Heart left ventricle (tissue), 16 donors: ENCODE results near the gene IGFBP2. TPM values are rescaled to one million over a fixed set of nuclear protein-coding genes. Genes with fewer than 3 reads are reported as not detected.

ENCODE experiments used
- ATAC-seq, 4 donors: fragments of 200-7000 bp; cut with Tn5 transposase; one replicate each; pipeline ENCODE4 v1.9.1; 2020 to 2022; ENCODE audit warnings: moderate library complexity in 4 of 4, mild to moderate bottlenecking in 3 of 4, moderate number of reproducible peaks in 1 of 4
- DNase-seq, 5 donors: peaks; one replicate each; pipeline ENCODE4 v3.0.0-alpha.2; 2020
- H3K27ac ChIP-seq, 12 donors: fragments of 200-600 bp; sonication (generic) in 4 of 12; one replicate each; pipeline versions ENCODE4 v1.5.0 to v1.8.0; 2016 to 2022; ENCODE audit warnings: mild to moderate bottlenecking in 2 of 12
- H3K27me3 ChIP-seq, 9 donors: fragments of 200-600 bp; sonication (generic) in 2 of 9; one replicate each; pipeline versions ENCODE4 v1.5.1 to v1.8.0; 2016 to 2022; ENCODE audit warnings: mild to moderate bottlenecking in 3 of 9
- H3K36me3 ChIP-seq, 9 donors: fragments of 200-600 bp; sonication (generic) in 2 of 9; one replicate each; pipeline versions ENCODE4 v1.5.0 to v1.8.0; 2018 to 2022; ENCODE audit warnings: mild to moderate bottlenecking in 2 of 9
- H3K4me1 ChIP-seq, 12 donors: fragments of 200-600 bp; sonication (generic) in 4 of 12; one replicate each; pipeline versions ENCODE4 v1.5.0 to v1.8.0; 2016 to 2022; ENCODE audit warnings: mild to moderate bottlenecking in 3 of 12
- H3K4me3 ChIP-seq, 12 donors: fragments of 200-600 bp; sonication (generic) in 4 of 12; one replicate each; pipeline versions ENCODE4 v1.5.0 to v1.8.0; 2017 to 2022; ENCODE audit warnings: mild to moderate bottlenecking in 9 of 12, moderate library complexity in 4 of 12
- H3K9me3 ChIP-seq, 12 donors: fragments of 200-600 bp; sonication (generic) in 4 of 12; one replicate each; pipeline versions ENCODE4 v1.5.0 to v1.8.0; 2016 to 2022; ENCODE audit warnings: mild to moderate bottlenecking in 1 of 12
- CTCF ChIP-seq, 12 donors: fragments of 200-600 bp; sonication (generic) in 4 of 12; IDR thresholded peaks; one replicate each; pipeline versions ENCODE4 v1.5.0 to v1.8.0; 2018 to 2022; ENCODE audit warnings: antibody characterized with exemption in 12 of 12, mild to moderate bottlenecking in 5 of 12
- POLR2A ChIP-seq, 2 donors: fragments of 450-650 bp; IDR thresholded peaks; one replicate each; pipeline ENCODE4 v1.6.1; 2017; ENCODE audit warnings: antibody characterized with exemption in 2 of 2, mild to moderate bottlenecking in 2 of 2, moderate library complexity in 2 of 2
- WGBS, 4 donors: extraction: QIAGEN DNeasy Blood & Tissue Kit in 2 of 4; methylation state at CpG; one replicate each; pipeline versions ENCODE4 v1.1.5 to v1.1.7; 2013 to 2018; 5-methylcytosine and 5-hydroxymethylcytosine counted together
- intact Hi-C, 10 donors: fragments of 100-400 bp; cut with DNase I; formaldehyde crosslinking; loops; one replicate each; pipeline versions ENCODE4 v1.11.1 to v1.14.2; 2022
- polyA plus RNA-seq, 2 donors: library from polyadenylated mRNA; stranded (reverse); fragments of 200-250 nt; gene quantifications; one replicate each; pipeline ENCODE4 v1.2.3, GENCODE V29; 2013
- total RNA-seq, 9 donors: library from RNA; depleted of rRNA in 2 of 9; stranded (reverse); fragments of >200 nt in 2 of 9; fragmentation: NEBNext Ultra II Directional in 3 of 9; extraction: Animal tissue kit (Norgen Biotek cat#: 25700) in 3 of 9; gene quantifications; one replicate each; pipeline versions ENCODE4 v1.1.0 to v1.2.4, GENCODE V29; 2016 to 2023
- donor health status: ischemic (EF 13 %, LVEDD 7.1; RV severe dilation, severe dysfunction).
- donor health status: healthy with polysubstance abuse.
- donor health status: DM: no; HTN: yes; CAD: no.
- donor health status: DM: no; HTN: no; CAD: no.
- donor health status: ischemic (EF 25% LVEDD 6.9; RV normal size, moderate dysfunction).
- donor health status: ischemic (EF 25% LVEDD 5.7; RV mildly dilated, moderate dysfunction).
- donor health status: healthy.
- donor health status: DM: yes; HTN: yes; CAD: no.
- donor health status: ischemic (EF 35%, LVEDD 5.7; RV mildly dilated, moderate dysfunction).
- donor health status: nonischemic (EF 11% LVEDD 7.7; RV severe dilation, severe dysfunction).
- donor health status: DM: yes; HTN: yes; CAD: no.
- donor health status: PGD.
- donor health status: ischemic (EF 29% LVEDD 5.4; RV normal size, mild dysfunction).
- donor health status: nonischemic (EF 23%, LVEDD 6.1; RV moderate dilation, normal function).

IGFBP2 gene
- total and polyA plus RNA-seq, 11 donors, result 57.2 to 326 (median 113) TPM

- intact Hi-C loops, result no loop called here
- DNase-seq (no peak), ATAC-seq (no peak)
- Histone ChIP-seq H3K4me1 (peaks cover 0 to 4% (median 0%) of the 10 kb centered on the region in 12 donors), H3K4me3 (no peak overlapping the region), H3K36me3 (no peaks in the 10 kb centered on the region), H3K9me3 (peaks cover 0 to 6% (median 0%) of the 10 kb centered on the region in 12 donors), H3K27me3 (no peaks in the 10 kb centered on the region), H3K27ac (no peak overlapping the region)
- WGBS, 4 donors, result 76 to 83% (median 81%) methylated on average over 7 of the region's 7 CpGs
- TF ChIP-seq POLR2A (IDR thresholded peaks at IDR 0.05) (no peak), CTCF (IDR thresholded peaks at IDR 0.05) (no peak)
Observed at GRCh38 chr2:216626168-216626874, 6.9 kb upstream of the IGFBP2 start.

- intact Hi-C loops, result no loop called here
- no peaks in the 10 kb centered on the region for H3K4me1 ChIP-seq
- H3K9me3 ChIP-seq, result peaks cover 0 to 6% (median 0%) of the 10 kb centered on the region in 12 donors
- H3K4me3 ChIP-seq, result no peak overlapping the region
- H3K27me3 ChIP-seq, result peaks cover 0 to under 1% (median 0%) of the 10 kb centered on the region in 9 donors
- H3K27ac ChIP-seq, result no peak overlapping the region
- TF ChIP-seq CTCF (IDR thresholded peaks at IDR 0.05) (no peak), POLR2A (IDR thresholded peaks at IDR 0.05) (no peak)
- ATAC-seq (no peak), DNase-seq (no peak)
- WGBS, 4 donors, result 68 to 83% (median 79%) methylated on average over 2 of the region's 2 CpGs
- no peaks in the 10 kb centered on the region for H3K36me3 ChIP-seq
Observed at GRCh38 chr2:216626875-216627245, 6.4 kb upstream of the IGFBP2 start.

GRCh38 chr2:216629784-216630183 lies 3.4 kb upstream of the IGFBP2 start:
- Histone ChIP-seq H3K4me3 (no peak overlapping the region), H3K9me3 (no peaks in the 10 kb centered on the region), H3K4me1 (peaks cover 0 to 20% (median 7%) of the 10 kb centered on the region in 12 donors), H3K36me3 (no peaks in the 10 kb centered on the region), H3K27ac (no peak overlapping the region), H3K27me3 (peaks cover 0 to 24% (median 0%) of the 10 kb centered on the region in 9 donors)
- ATAC-seq (no peak), DNase-seq (no peak)
- intact Hi-C loops, result loop anchor here in 2 of 10 donors (5.0 kb wide), 3 partner anchors 52 to 92 kb away; no protein-coding TSS in a partner anchor
- TF ChIP-seq POLR2A (IDR thresholded peaks at IDR 0.05), result no peak
- TF ChIP-seq CTCF (IDR thresholded peaks at IDR 0.05), result no peak
- 88 to 93% (median 92%) methylated on average over 4 of the region's 4 CpGs for WGBS, 4 donors

GRCh38 chr2:216632346-216632951 lies 771 bp upstream of the IGFBP2 start:
- peaks cover 0 to 28% (median 0%) of the 10 kb centered on the region in 9 donors for H3K27me3 ChIP-seq
- DNase-seq, result no peak
- no peak for ATAC-seq
- no peaks in the 10 kb centered on the region for H3K9me3 ChIP-seq
- 54 to 71% (median 57%) methylated on average over 12 to 13 of the region's 13 CpGs for WGBS, 4 donors
- H3K4me1 ChIP-seq, result peaks cover 0 to 47% (median 24%) of the 10 kb centered on the region in 12 donors
- TF ChIP-seq CTCF (IDR thresholded peaks at IDR 0.05) (no peak), POLR2A (IDR thresholded peaks at IDR 0.05) (no peak)
- intact Hi-C loops, result loop anchor here in 2 of 10 donors (5.0 kb wide), 3 partner anchors 55 to 95 kb away; no protein-coding TSS in a partner anchor
- peak overlapping the region in 5 of 12 donors; percentile 44 to 88 (median 55) for H3K4me3 ChIP-seq
- peak overlapping the region in 1 of 12 donors; percentile 13 for H3K27ac ChIP-seq
- no peaks in the 10 kb centered on the region for H3K36me3 ChIP-seq
